SK-N-SH treated with all-trans-retinoic acid at 6 μM for 48 hours (cell line): ENCODE data around the gene COL6A2.

ENCODE experiments used
- ATAC-seq: fragments of 200-7000 bp; cut with Tn5 transposase; 3 replicates; pipeline ENCODE4 v1.9.1; 2020; ENCODE audit warnings: mild to moderate bottlenecking, moderate library complexity
- ARNTL ChIP-seq: fragments of 450-650 bp; formaldehyde crosslinking; IDR thresholded peaks from 2 replicates; pipeline ENCODE4 v1.5.0; 2020; ENCODE audit warnings: low read depth, mild to moderate bottlenecking, moderate library complexity, borderline replicate concordance
- BACH2 ChIP-seq: fragments of 250-450 bp; sonication (Bioruptor Pico); IDR thresholded peaks from 2 replicates; pipeline ENCODE4 v1.9.0; 2021; ENCODE audit warnings: mild to moderate bottlenecking, borderline replicate concordance
- CREB5 ChIP-seq: fragments of 250-450 bp; sonication (Bioruptor Pico); IDR thresholded peaks from 2 replicates; pipeline ENCODE4 v1.5.1; 2020; ENCODE audit warnings: low read depth, mild to moderate bottlenecking, moderate library complexity
- CSDC2 ChIP-seq: fragments of 250-450 bp; sonication (Bioruptor Pico); IDR thresholded peaks from 2 replicates; pipeline ENCODE4 v1.5.0; 2020; ENCODE audit warnings: mild to moderate bottlenecking, moderate library complexity
- CSRNP3 ChIP-seq: fragments of 250-450 bp; sonication (Bioruptor Pico); IDR thresholded peaks from 2 replicates; pipeline ENCODE4 v1.5.1; 2021; ENCODE audit warnings: mild to moderate bottlenecking, moderate library complexity
- ESRRG ChIP-seq: fragments of 250-450 bp; sonication (Bioruptor Pico); IDR thresholded peaks from 2 replicates; pipeline ENCODE4 v1.6.1; 2021; ENCODE audit warnings: mild to moderate bottlenecking
- GLIS3 ChIP-seq: fragments of 250-450 bp; sonication (Bioruptor Pico); IDR thresholded peaks from 2 replicates; pipeline ENCODE4 v1.5.0; 2020; ENCODE audit warnings: mild to moderate bottlenecking, moderate library complexity
- ISL1 ChIP-seq: fragments of 250-450 bp; sonication (Bioruptor Pico); IDR thresholded peaks from 2 replicates; pipeline ENCODE4 v2.1.2; 2022; ENCODE audit warnings: mild to moderate bottlenecking, moderate library complexity
- OSR1 ChIP-seq: fragments of 250-450 bp; sonication (Bioruptor Pico); IDR thresholded peaks from 2 replicates; pipeline ENCODE4 v1.8.0; 2022; ENCODE audit warnings: moderate library complexity, mild to moderate bottlenecking, inconsistent platforms
- PATZ1 ChIP-seq: fragments of 250-450 bp; sonication (Bioruptor Pico); IDR thresholded peaks from 2 replicates; pipeline ENCODE4 v1.8.0; 2020; ENCODE audit warnings: mild to moderate bottlenecking, moderate library complexity, borderline replicate concordance
- RARB ChIP-seq: fragments of 250-450 bp; sonication (Bioruptor Pico); IDR thresholded peaks from 2 replicates; pipeline ENCODE4 v1.8.0; 2021; ENCODE audit warnings: mild to moderate bottlenecking, moderate library complexity
- SNAI2 ChIP-seq: fragments of 250-450 bp; sonication (Bioruptor Pico); IDR thresholded peaks from 2 replicates; pipeline ENCODE4 v1.5.0; 2020; ENCODE audit warnings: mild to moderate bottlenecking, moderate library complexity
- TCF4 ChIP-seq: fragments of 250-450 bp; sonication (Bioruptor Pico); IDR thresholded peaks from 2 replicates; pipeline ENCODE4 v1.8.0; 2021; ENCODE audit warnings: mild to moderate bottlenecking, moderate library complexity, borderline replicate concordance
- TOX ChIP-seq: fragments of 250-450 bp; sonication (Bioruptor Pico); IDR thresholded peaks from 2 replicates; pipeline ENCODE4 v1.8.0; 2021; ENCODE audit warnings: mild to moderate bottlenecking, moderate library complexity, borderline replicate concordance
- TSHZ2 ChIP-seq: fragments of 250-450 bp; sonication (Bioruptor Pico); IDR thresholded peaks from 2 replicates; pipeline ENCODE4 v1.5.0; 2020; ENCODE audit warnings: mild to moderate bottlenecking, moderate library complexity
- ZC3H10 ChIP-seq: fragments of 250-450 bp; sonication (Bioruptor Pico); IDR thresholded peaks from 2 replicates; pipeline ENCODE4 v1.5.1; 2021; ENCODE audit warnings: mild to moderate bottlenecking, moderate library complexity
- ZFP3 ChIP-seq: fragments of 250-450 bp; sonication (Bioruptor Pico); IDR thresholded peaks from 2 replicates; pipeline ENCODE4 v1.5.0; 2020; ENCODE audit warnings: mild to moderate bottlenecking, moderate library complexity
- ZFP30 ChIP-seq: fragments of 450-650 bp; formaldehyde crosslinking; IDR thresholded peaks from 2 replicates; pipeline ENCODE4 v1.5.0; 2022; ENCODE audit warnings: mild to moderate bottlenecking, moderate library complexity
- ZNF565 ChIP-seq: fragments of 450-650 bp; formaldehyde crosslinking; conservative IDR thresholded peaks from 2 replicates; pipeline ENCODE4 v1.5.0; 2020; ENCODE audit warnings: low read depth, mild to moderate bottlenecking, moderate library complexity
- ZNF70 ChIP-seq: fragments of 450-650 bp; formaldehyde crosslinking; IDR thresholded peaks from 2 replicates; pipeline ENCODE4 v1.5.0; 2020; ENCODE audit warnings: mild to moderate bottlenecking, moderate library complexity
- ZNF8 ChIP-seq: fragments of 450-650 bp; formaldehyde crosslinking; IDR thresholded peaks from 2 replicates; pipeline ENCODE4 v1.5.0; 2020; ENCODE audit warnings: mild to moderate bottlenecking, moderate library complexity

COL6A2 gene

GRCh38 chr21:46125846-46126301 lies 28.0 kb downstream of the COL6A2 start (continued):
- TF ChIP-seq ZFP3, result no peak
- TF ChIP-seq ZNF8, result no peak
- no peak for TF ChIP-seq PATZ1 (CRISPR knock-in tag)
- no peak for TF ChIP-seq ZNF70
- no peak for TF ChIP-seq GLIS3 (CRISPR knock-in tag)
- TF ChIP-seq, all 23 proteins: peak for 0

GRCh38 chr21:46126309-46127238 lies 28.7 kb downstream of the COL6A2 start:
- no peak for TF ChIP-seq ISL1 (CRISPR knock-in tag)
- TF ChIP-seq CSRNP3 (CRISPR knock-in tag), result no peak
- no peak for TF ChIP-seq ZNF565
- TF ChIP-seq ZC3H10 (CRISPR knock-in tag), result no peak
- TF ChIP-seq CSDC2 (CRISPR knock-in tag), result no peak
- TF ChIP-seq ZFP3, result no peak
- no peak for TF ChIP-seq TSHZ2 (CRISPR knock-in tag)
- TF ChIP-seq SNAI2 (CRISPR knock-in tag), result no peak
- TF ChIP-seq ARNTL, result no peak
- ATAC-seq, result no peak

GRCh38 chr21:46127239-46128105 lies 29.6 kb downstream of the COL6A2 start:
- no peak for ATAC-seq
- no peak for TF ChIP-seq ARNTL
- no peak for TF ChIP-seq TOX (CRISPR knock-in tag)
- no peak for TF ChIP-seq TSHZ2 (CRISPR knock-in tag)
- TF ChIP-seq TCF4 (CRISPR knock-in tag), result no peak
- no peak for TF ChIP-seq OSR1 (CRISPR knock-in tag)
- TF ChIP-seq ZNF8, result no peak
- no peak for TF ChIP-seq ZNF565
- TF ChIP-seq RARB (CRISPR knock-in tag), result no peak
- TF ChIP-seq ZC3H10 (CRISPR knock-in tag), result no peak
- TF ChIP-seq BACH2 (CRISPR knock-in tag), result no peak
- no peak for TF ChIP-seq CREB5 (CRISPR knock-in tag)
- TF ChIP-seq ESRRG (CRISPR knock-in tag), result no peak
- no peak for TF ChIP-seq GLIS3 (CRISPR knock-in tag)
- TF ChIP-seq ZFP30 (CRISPR knock-in tag), result no peak
- no peak for TF ChIP-seq ZNF70
- TF ChIP-seq ISL1 (CRISPR knock-in tag), result no peak
